Duodenal mucosa (tissue), 2 donors: ENCODE data around the gene ACTRT1.

Experiments
- H3K27ac ChIP-seq: one replicate; pipeline ENCODE4 v1.7.0; 2013; ENCODE audit warnings: low read depth, low read length
- H3K27me3 ChIP-seq, 2 donors: one replicate each; pipeline ENCODE4 v1.7.0; 2013; ENCODE audit warnings: low read length in 2 of 2, control low read depth in 1 of 2; ENCODE audit not compliant: insufficient read depth in 2 of 2, control insufficient read depth in 1 of 2
- H3K36me3 ChIP-seq, 2 donors: one replicate each; pipeline ENCODE4 v1.7.0; 2013; ENCODE audit warnings: low read length in 2 of 2, control low read depth in 1 of 2; ENCODE audit not compliant: insufficient read depth in 2 of 2, control insufficient read depth in 1 of 2
- H3K4me1 ChIP-seq, 2 donors: one replicate each; pipeline ENCODE4 v1.7.0; 2013; ENCODE audit warnings: low read length in 2 of 2, control low read depth in 1 of 2; ENCODE audit not compliant: insufficient read depth in 2 of 2, control insufficient read depth in 1 of 2
- H3K4me3 ChIP-seq, 2 donors: one replicate each; pipeline ENCODE4 v1.7.0; 2013; ENCODE audit warnings: low read length in 2 of 2, low read depth in 1 of 2
- H3K9ac ChIP-seq, 2 donors: one replicate each; pipeline ENCODE4 v1.7.0; 2013; ENCODE audit warnings: low read length in 2 of 2, low read depth in 1 of 2
- H3K9me3 ChIP-seq, 2 donors: one replicate each; pipeline ENCODE4 v1.7.0; 2013; ENCODE audit warnings: low read length in 2 of 2, control low read depth in 1 of 2; ENCODE audit not compliant: control insufficient read depth in 1 of 2

Gene ACTRT1

DNA sequence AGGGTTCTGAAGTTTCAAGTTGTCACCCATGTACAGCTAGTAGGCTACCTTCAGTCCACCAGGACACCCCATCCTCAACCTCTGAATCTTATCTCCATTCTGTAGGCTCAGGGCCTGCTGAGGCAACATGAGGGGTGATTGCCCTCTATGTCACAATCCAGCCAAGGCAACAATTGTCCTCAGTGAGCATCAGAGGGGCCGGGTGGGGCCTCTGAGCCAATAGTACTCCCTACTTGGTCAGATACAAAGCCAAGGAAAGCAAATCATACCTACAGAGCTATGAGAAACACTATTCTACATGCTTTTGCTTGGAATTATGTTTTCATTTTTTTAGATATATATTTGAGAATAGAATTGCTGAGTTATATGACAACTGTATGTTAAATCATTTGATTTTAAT, at the start of gene ACTRT1:
ACTRT1 (minus strand) TSS at position 101 of the 400 bp plus-strand sequence. CDS start 197 bp downstream, outside the sequence.
- H3K9me3 ChIP-seq: no peaks in the 10 kb centered on the region
- no peaks in the 10 kb centered on the region for H3K36me3 ChIP-seq
- no peak within 1 kb of the TSS for H3K27ac ChIP-seq
- no peak within 1 kb of the TSS for H3K9ac ChIP-seq
- no peak within 1 kb of the TSS for H3K4me3 ChIP-seq
- H3K27me3 ChIP-seq: no peaks in the 10 kb centered on the region
- H3K4me1 ChIP-seq: no peaks in the 10 kb centered on the region

DNA sequence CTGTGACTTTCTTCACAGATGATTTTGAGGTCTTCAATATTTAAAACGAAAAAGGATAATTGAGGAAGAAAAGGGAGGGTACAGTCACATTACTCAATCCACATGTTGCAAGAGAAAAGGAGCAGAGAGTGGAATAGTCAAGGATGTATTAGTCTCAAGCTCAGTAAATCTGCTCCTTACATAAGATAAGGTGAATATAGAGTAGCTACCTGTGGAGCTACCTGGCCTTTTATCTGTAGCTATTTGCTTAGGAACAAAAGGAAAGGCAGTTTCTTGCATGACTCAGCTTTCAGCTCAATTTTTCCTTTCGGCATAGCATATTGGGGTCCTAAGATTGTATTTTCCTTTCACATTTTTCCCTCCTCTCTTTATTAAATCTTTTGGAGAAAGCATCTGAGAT, 26.3 kb upstream of the ACTRT1 start:
- H3K27ac ChIP-seq: no peak overlapping the region
- H3K27me3 ChIP-seq: no peaks in the 10 kb centered on the region
- H3K9me3 ChIP-seq: no peaks in the 10 kb centered on the region
- H3K4me1 ChIP-seq: no peaks in the 10 kb centered on the region
- no peak overlapping the region for H3K4me3 ChIP-seq
- no peaks in the 10 kb centered on the region for H3K36me3 ChIP-seq
- H3K9ac ChIP-seq: no peak overlapping the region

DNA sequence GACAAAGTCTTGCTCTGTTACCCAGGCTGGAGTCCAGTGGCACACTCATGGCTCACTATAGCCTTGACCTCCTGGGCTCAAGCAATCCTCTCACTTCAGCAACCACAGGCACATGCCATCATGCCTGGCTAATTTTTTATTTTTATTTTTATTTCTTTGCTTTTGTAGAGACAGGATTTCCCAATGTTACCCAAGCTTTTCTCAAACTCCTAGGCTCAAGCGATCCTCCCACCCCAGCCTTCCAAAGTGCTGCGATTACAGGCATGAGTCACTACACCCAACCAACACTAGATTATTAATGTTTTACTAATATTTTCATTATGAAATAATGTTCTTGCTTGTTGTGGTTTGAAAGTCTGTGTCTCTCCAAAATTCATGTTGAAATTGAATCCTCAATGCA, 5.2 kb upstream of the ACTRT1 start:
- Histone ChIP-seq H3K27ac (no peak overlapping the region), H3K9ac (no peak overlapping the region), H3K4me3 (no peak overlapping the region)

DNA sequence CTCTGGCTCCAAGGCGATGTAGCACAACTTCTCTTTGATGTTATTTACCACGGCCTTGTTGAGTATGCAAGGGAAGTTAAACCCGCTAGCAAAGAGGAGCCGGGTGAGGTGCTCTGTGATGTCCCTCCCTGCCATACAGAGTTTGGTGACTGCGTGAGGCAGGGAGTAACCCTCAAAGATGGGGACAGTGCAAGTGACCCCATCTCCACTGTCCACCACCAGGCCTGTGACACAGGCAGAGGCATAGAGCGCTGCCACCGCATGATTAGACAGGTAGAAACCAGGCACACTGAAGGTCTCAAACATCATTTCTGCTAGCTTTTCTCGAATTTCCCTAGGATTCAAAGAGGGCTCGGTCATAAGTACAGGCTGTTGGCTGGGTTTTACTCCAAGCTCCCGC, 677 bp downstream of the ACTRT1 start:
- Histone ChIP-seq H3K4me1 (no peaks in the 10 kb centered on the region), H3K9ac (no peak overlapping the region), H3K9me3 (no peaks in the 10 kb centered on the region), H3K4me3 (no peak overlapping the region), H3K27ac (no peak overlapping the region), H3K27me3 (no peaks in the 10 kb centered on the region), H3K36me3 (no peaks in the 10 kb centered on the region)

More for the DNA sequence above, 5.2 kb upstream of the ACTRT1 start:
- no peaks in the 10 kb centered on the region for H3K36me3 ChIP-seq
- H3K27me3 ChIP-seq: no peaks in the 10 kb centered on the region
- H3K4me1 ChIP-seq: no peaks in the 10 kb centered on the region
- H3K9me3 ChIP-seq: no peaks in the 10 kb centered on the region

DNA sequence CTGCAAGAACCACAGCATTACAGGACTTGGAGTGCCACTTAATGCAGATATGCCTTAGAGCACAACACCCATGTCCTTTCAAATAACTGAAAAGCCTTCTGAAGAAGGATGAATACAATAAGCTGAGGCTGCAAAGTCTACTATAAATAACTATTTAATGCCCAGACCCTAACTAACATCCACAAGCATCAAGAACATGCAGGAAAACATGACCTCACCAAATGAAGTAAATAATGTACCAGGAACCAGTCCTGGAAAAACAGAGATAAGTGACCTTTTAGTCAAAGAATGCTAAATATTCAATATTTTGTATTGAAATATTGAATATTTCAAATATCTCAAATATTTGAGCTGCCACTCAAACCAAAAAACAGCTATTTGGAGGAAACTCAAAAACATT, 16.9 kb downstream of the ACTRT1 start:
- no peaks in the 10 kb centered on the region for H3K4me1 ChIP-seq
- H3K27me3 ChIP-seq: no peaks in the 10 kb centered on the region
- H3K4me3 ChIP-seq: no peak overlapping the region
- H3K27ac ChIP-seq: no peak overlapping the region
- no peaks in the 10 kb centered on the region for H3K9me3 ChIP-seq
- no peaks in the 10 kb centered on the region for H3K36me3 ChIP-seq
- H3K9ac ChIP-seq: no peak overlapping the region

DNA sequence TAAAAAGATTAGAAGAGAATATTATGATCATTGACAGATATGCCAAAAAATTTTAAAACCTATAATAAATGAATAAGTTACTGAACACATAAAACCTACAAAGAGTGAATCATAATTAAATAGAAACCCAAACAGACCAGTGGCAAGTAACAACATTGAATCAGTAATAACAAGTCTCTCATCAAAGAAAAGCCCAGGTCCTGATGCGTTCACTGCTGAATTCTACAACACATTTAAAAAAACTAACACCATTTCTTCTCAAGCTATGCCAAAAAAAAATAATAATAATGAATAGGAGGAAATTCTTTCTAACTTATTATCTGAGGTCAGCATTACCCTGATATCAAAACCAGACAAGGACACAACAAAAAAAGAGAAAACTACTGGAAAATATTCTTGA, 30.6 kb downstream of the ACTRT1 start:
- H3K4me3 ChIP-seq: no peak overlapping the region
- H3K36me3 ChIP-seq: no peaks in the 10 kb centered on the region
- no peaks in the 10 kb centered on the region for H3K9me3 ChIP-seq
- H3K27me3 ChIP-seq: no peaks in the 10 kb centered on the region
- no peaks in the 10 kb centered on the region for H3K4me1 ChIP-seq
- H3K9ac ChIP-seq: no peak overlapping the region
- no peak overlapping the region for H3K27ac ChIP-seq

DNA sequence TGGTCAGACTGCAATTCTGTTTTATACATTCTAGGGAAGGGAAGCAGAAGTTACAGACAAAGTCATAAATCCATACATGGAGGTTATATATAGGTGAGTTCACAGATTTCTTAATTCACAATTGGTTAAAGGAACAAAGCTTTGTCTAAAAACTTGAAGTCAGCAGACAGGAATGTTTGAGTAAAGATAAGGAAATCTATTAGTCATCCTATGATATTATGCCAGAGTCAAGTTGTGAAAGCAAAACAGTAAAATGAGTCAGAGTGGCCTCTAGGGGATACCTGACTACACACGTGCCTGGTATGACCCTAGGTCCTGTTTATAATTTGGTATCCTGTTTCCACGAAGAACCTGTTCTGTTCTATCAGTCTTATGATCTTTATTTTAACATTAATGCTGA, 31.5 kb downstream of the ACTRT1 start:
- no peaks in the 10 kb centered on the region for H3K36me3 ChIP-seq
- H3K27me3 ChIP-seq: no peaks in the 10 kb centered on the region
- H3K9me3 ChIP-seq: no peaks in the 10 kb centered on the region
- no peak overlapping the region for H3K9ac ChIP-seq
- no peak overlapping the region for H3K27ac ChIP-seq
- no peaks in the 10 kb centered on the region for H3K4me1 ChIP-seq
- H3K4me3 ChIP-seq: no peak overlapping the region

DNA sequence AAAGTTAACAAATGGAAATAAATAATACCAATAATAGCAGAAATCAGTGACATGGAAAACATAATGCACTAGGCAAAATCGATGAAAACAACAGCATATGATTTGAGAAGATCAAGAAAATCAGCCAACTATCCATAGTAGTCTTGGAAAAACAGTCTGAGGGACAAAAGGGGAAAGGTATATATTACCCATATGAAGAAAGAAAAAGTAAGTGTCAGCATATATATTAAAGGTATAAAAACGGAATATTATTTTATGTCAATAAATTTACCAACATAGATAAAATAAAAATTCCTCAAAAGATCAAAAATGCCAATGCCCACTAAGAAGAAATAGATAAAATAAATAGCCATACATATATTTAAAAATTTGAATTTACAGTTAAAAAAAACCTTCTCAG, 33.0 kb downstream of the ACTRT1 start:
- Histone ChIP-seq H3K27me3 (no peaks in the 10 kb centered on the region), H3K4me3 (no peak overlapping the region), H3K27ac (no peak overlapping the region), H3K36me3 (no peaks in the 10 kb centered on the region), H3K4me1 (no peaks in the 10 kb centered on the region), H3K9ac (no peak overlapping the region), H3K9me3 (no peaks in the 10 kb centered on the region)

DNA sequence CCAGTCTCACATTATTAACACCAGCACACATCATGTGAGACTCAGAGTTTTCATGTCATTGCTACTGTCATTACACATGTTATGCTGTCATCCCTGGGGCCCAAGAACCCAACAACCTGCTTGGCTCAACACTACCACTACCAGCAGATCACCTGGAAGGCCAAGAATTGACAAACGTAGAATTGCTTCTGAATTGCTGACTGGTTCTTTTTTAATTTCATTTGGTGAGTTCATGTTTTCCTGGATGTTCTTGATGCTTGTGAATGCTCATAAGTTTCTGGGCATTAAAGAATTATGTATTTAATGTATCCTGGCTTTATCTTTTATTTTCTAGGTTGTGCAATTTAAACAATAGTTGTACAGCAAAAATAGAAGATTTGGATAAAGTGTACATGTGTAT, 40.2 kb downstream of the ACTRT1 start:
- Histone ChIP-seq H3K27me3 (no peaks in the 10 kb centered on the region), H3K9me3 (no peaks in the 10 kb centered on the region)

DNA sequence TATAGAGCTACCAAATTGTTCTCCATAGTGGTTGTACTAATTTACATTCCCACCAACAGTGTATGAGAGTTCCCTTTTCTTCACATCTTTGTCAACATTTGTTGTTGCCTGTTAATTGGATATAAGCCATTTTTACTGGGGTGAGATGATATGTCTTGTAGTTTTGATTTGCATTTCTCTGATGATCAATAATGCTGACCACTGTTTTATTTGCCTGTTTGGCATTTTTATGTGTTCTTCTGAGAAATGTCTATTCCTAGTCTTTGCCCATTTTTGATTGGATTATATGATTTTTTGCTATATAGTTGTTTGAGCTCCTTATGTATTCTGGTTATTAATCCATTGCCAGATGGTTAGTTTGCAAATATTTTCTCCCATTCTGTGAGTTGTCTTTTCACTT, 44.3 kb downstream of the ACTRT1 start:
- H3K36me3 ChIP-seq: no peaks in the 10 kb centered on the region
- H3K27ac ChIP-seq: no peak overlapping the region
- H3K4me3 ChIP-seq: no peak overlapping the region
- no peaks in the 10 kb centered on the region for H3K4me1 ChIP-seq
- no peak overlapping the region for H3K9ac ChIP-seq
- no peaks in the 10 kb centered on the region for H3K9me3 ChIP-seq
- H3K27me3 ChIP-seq: no peaks in the 10 kb centered on the region

More for the DNA sequence above, 40.2 kb downstream of the ACTRT1 start:
- no peaks in the 10 kb centered on the region for H3K4me1 ChIP-seq
- H3K36me3 ChIP-seq: no peaks in the 10 kb centered on the region
- no peak overlapping the region for H3K27ac ChIP-seq
- H3K4me3 ChIP-seq: no peak overlapping the region
- no peak overlapping the region for H3K9ac ChIP-seq
